RPMI8226 (cell line): ENCODE results near the gene CMTM4.
"Not testable (repeated sequence)": the region's sequence is repeated elsewhere in the genome, so short reads cannot be mapped to it uniquely, and the experiment has no call there.

ENCODE experiments used
- DNase-seq: peaks from one replicate; pipeline ENCODE4 v3.0.0-alpha.2; 2015

CMTM4 gene

GRCh38 chr16:66703406-66704215 lies 7.1 kb upstream of the CMTM4 start:
- DNase-seq = peak; percentile 18

DNA sequence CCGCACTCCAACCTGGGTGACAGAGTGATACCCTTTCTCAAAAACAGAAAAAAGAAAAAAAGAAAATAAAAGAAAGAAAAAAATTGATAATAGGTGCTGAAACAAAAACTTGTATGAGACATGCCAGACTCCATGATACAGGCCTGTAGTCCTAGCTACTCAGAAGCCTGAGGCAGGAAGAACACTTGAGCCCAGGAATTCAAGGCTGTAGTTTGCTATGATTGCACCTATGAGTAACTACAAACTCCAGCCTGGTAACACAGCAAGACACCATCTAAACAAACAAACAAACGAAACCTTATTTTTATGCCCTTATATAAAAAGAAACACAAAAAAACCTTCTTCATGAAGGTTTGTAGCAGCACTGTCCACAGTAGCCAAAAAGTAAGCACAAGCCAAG lies 5.0 kb upstream of the CMTM4 start:
- no peak for DNase-seq

DNA sequence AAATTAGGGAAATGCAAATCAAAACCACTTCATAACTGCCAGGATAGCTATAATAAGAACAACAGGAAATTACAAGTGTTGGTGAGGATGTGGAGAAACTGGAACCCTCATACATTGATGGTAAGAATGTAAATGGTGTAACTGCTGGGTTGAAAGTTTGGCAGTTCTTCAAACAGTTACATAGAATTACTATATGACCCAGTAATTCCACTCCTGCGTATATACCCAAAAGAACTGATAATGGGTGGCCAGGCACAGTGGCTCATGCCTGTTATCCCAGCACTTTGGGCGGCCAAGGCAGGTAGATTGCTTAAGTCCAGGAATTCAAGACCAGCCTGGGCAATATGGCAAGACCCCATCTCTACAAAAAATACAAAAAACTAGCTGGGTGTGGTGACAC lies 4.5 kb upstream of the CMTM4 start:
- peak; percentile 12 for DNase-seq

DNA sequence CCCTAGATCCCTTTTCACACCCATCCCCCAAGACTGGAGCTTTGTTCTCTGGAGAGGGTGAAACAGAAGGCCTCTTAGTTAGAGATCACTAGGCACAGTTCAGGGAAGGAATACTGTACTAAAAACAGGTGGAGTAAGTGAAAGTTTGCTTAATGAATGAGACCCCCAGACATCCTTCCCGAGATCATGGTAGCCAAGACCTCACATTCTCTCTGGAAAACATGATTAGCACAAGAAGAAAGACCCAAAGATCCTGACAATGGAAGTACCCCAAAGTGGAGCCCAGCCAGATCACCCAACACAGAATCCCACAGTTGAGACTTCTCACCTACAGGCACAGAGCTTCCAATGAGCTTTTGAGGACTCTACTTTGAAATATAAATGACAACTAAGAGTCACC lies 3.4 kb upstream of the CMTM4 start:
- no peak for DNase-seq

DNA sequence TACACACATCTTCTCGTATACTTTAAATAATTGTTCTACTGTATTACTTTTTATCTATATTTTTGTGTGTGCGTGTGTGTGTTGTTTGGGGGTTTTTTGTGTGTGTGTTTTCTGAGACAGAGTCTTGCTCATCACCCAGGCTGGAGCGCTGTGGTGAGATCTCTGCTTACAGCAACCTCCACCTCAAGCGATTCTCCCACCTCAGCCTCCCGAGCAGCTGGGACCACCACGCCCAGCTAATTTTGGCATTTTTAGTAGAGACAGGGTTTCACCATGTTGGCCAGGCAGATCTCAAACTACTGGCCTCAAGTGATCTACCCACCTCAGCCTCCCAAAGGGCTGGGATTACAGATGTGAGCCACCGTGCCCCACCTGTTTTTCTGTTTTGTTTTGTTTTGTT lies 1.5 kb upstream of the CMTM4 start:
- no peak for DNase-seq

- DNase-seq = peak; percentile 79
These were observed 441 bp downstream of the CMTM4 start for GRCh38 chr16:66695935-66696668.

GRCh38 chr16:66695471-66695934 lies 1.0 kb downstream of the CMTM4 start:
- peak; percentile 17 for DNase-seq

DNA sequence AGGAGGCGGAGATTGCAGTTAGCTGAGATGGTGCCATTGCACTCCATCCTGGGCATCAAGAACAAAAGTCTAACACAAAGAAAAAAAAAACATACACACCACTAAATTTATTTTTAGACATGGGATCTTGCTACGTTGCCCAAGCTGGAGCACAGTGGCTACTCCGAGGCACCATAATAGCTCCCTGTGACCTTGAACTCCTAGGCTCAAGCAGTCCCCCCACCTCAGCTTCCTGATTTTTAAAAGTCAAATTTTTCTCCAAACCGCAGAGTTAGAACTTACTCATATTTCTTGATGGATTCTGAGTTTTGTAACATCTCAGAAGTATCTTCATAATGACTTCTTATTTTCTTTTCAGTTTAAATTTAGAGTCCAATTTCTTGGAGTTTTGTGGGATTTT lies 3.4 kb downstream of the CMTM4 start:
- DNase-seq = no peak

DNA sequence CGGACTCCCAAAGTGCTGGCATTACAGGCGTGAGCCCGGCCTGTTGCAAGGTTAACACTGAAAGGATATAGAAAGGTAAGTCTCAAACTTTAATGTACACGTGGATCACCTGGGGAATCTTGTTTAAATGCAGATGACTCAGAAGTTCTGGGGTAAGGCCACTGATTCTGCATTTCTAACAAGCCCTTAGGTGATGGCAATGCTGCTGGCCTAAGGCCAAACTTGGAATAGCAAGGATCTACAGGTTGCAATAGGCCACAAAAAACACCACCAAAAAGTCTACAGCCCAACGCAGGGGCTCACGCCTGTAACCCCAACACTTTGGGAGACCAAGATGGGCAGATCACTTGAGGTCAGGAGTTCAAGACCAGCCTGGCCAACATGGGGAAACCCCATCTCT lies 4.2 kb downstream of the CMTM4 start:
- DNase-seq = no peak

GRCh38 chr16:66691234-66691633 lies 5.3 kb downstream of the CMTM4 start:
- DNase-seq = no peak

DNA sequence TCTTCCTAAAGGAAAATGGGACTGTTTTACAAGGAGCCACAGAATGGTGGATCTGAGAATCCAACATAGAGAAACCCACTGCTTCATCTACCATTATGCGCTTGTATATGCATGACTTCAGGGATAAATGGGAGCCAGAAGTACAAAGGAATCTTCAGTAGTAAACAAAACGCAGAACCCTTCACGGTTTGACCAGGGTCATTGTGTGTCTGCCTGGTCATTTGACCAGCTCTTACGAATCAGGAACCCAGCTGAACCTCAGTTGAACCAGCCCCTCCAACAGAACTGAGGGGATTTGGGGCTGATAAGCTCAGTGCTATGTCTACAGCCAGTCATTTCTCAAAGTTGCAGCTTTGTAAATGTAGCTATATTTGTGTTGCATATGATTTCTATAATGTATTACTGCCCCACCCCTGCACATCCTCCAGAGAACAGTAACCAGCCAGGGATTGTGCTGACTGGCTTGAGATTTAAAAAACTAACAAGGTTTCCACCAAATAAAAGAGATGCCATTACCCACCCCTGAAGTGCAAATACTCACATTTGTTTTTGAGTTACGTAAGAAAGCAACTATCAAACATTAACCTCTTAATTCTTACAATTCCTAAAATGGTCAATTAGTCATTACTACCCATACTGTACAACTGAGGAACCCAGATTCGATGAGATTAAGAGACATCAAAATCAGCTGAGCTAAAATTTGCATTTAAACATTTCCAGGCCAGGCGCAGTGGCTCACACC lies 6.3 kb downstream of the CMTM4 start:
- no peak for DNase-seq

DNA sequence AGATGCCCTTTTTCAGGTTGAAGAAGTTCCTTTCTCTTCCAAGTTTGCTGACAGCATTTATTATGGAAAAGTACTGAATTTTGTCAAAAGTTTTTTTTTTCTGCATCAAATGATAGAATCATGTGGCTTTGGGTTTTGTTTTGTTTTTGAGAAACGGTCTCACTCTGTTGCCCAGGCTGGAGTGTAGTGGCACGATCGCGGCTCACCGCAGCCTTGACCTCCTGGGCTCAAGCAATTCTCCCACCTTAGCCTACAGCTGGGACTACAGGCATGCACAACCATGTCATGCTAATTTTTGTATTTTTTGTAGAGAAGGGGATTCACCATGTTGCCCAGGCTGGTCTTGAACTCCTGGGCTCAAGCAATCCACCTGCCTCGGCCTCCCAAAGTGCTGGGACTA lies 7.3 kb downstream of the CMTM4 start:
- DNase-seq = no peak

- DNase-seq = no peak
These were observed 8.5 kb downstream of the CMTM4 start for GRCh38 chr16:66687906-66688625.

- DNase-seq = not testable (repeated sequence)
These were observed 10.9 kb downstream of the CMTM4 start for GRCh38 chr16:66685501-66686115.

DNA sequence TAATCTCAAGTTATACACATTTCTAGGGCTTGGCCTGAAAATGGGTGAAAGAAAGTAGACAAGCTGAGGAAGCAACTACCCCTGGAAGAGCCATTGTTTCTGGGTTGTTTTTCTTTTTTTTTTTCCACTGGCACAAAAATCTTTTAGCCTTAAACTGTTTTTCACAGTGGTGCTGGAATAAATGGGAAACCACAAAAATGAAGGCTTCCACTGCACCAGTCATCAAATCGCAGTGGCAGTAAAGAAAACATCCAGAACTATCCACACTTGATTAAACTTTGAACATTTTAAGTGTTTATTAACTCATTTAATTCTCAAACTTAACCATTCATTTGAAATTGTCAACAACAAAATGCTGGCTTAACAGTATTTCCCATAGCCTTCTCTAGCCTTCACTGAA lies 14.3 kb downstream of the CMTM4 start:
- DNase-seq = no peak

GRCh38 chr16:66681676-66682075 lies 14.9 kb downstream of the CMTM4 start:
- DNase-seq = no peak

- no peak for DNase-seq
These were observed 18.2 kb downstream of the CMTM4 start for GRCh38 chr16:66678337-66678736.

DNA sequence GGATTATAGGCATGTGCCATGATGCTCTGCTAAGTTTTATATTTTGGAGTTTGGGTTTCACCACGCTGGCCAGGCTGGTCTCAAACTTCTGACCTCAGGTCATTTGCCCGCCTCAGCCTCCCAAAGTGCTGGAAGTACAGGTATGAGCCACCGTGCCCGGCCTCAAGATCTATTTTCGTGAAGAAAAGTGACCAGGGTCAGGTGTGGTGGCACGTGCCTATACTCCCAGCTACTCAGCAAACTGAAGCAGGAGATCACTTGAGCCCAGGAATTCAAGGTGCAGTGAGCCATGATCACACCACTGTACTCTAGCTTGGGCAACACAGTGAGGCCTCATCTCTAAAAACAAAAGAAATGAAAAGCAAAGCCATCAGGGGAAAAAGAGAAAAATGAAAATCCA lies 18.7 kb downstream of the CMTM4 start:
- DNase-seq = no peak

DNA sequence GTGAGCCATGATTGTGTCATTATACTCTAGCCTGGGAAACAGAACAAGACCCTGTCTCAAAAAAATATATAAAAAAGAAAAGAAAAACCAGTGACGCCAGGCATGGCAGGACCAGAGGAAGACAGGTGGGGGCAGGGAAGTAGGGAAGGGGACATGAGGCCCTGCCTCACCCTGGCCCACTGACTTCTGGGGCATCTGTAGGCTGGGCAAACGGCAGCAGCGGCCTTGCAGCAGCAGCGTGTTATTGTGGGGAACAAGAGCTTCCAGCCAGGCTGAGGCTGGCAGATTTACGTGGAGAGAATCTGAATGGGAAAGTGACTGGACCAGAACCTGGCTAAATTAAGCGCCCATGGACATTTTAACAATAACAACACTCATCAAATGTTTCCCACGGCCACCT lies 19.4 kb downstream of the CMTM4 start:
- DNase-seq = no peak

DNA sequence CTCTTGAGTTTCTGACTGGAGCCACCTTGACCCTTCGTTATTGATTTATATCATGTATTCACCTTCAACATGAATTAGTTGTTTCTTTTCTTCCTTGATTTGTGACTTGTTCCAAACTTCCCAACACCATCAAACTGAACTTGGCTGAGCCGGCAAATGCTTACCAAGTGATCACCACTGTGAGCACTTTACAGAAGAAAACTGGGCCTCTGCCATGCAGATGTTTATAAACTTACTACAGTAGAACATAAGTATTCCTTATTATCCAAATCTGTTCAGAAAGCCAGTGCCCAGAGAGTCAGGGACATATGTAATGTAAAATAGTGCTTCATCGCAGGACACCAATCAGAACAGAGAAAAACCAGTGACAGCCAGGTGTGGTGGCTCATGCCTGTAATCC lies 19.9 kb downstream of the CMTM4 start:
- no peak for DNase-seq

GRCh38 chr16:66673691-66674090 lies 22.9 kb downstream of the CMTM4 start:
- no peak for DNase-seq

- no peak for DNase-seq
These were observed 25.7 kb downstream of the CMTM4 start for GRCh38 chr16:66670691-66671388.
